KMS-11 (cell line): ENCODE data around the gene DNMT3A.

Source experiments
- H2AFZ ChIP-seq: fragments of 200-600 bp; sonication (generic); 2 replicates; pipeline ENCODE4 v1.6.1; 2016; ENCODE audit warnings: antibody characterized with exemption, mixed run types, low read depth
- H3K27ac ChIP-seq: fragments of 200-600 bp; sonication (generic); 2 replicates; pipeline ENCODE4 v1.6.1; 2016; ENCODE audit warnings: mild to moderate bottlenecking, mixed run types
- H3K27me3 ChIP-seq: fragments of 200-600 bp; sonication (generic); 2 replicates; pipeline ENCODE4 v1.6.1; 2017; ENCODE audit warnings: mild to moderate bottlenecking, low read depth, mixed run types, moderate library complexity; ENCODE audit not compliant: insufficient read depth
- H3K36me3 ChIP-seq: fragments of 200-600 bp; sonication (generic); 2 replicates; pipeline ENCODE4 v1.6.1; 2017; ENCODE audit warnings: mild to moderate bottlenecking, mixed run types; ENCODE audit not compliant: insufficient read depth
- H3K4me1 ChIP-seq: fragments of 200-600 bp; sonication (generic); 2 replicates; pipeline ENCODE4 v1.6.1; 2016; ENCODE audit warnings: mild to moderate bottlenecking, low read depth, mixed run types; ENCODE audit not compliant: poor library complexity, severe bottlenecking
- H3K4me2 ChIP-seq: fragments of 200-600 bp; sonication (generic); 2 replicates; pipeline ENCODE4 v1.7.0; 2016; ENCODE audit warnings: mild to moderate bottlenecking, mixed run types
- H3K4me3 ChIP-seq: fragments of 200-600 bp; sonication (generic); IDR thresholded peaks from 2 replicates; pipeline ENCODE4 v1.6.1; 2017; ENCODE audit warnings: low read depth, low read length, mixed read lengths; ENCODE audit not compliant: insufficient read depth
- H3K79me2 ChIP-seq: fragments of 200-600 bp; sonication (generic); 2 replicates; pipeline ENCODE4 v1.6.1; 2016; ENCODE audit warnings: low read depth, mixed run types; ENCODE audit not compliant: insufficient read depth
- H3K9ac ChIP-seq: fragments of 200-600 bp; sonication (generic); 2 replicates; pipeline ENCODE4 v1.6.1; 2016; ENCODE audit warnings: mild to moderate bottlenecking, mixed run types
- H4K20me1 ChIP-seq: fragments of 200-600 bp; sonication (generic); 2 replicates; pipeline ENCODE4 v1.6.1; 2016; ENCODE audit warnings: mild to moderate bottlenecking, mixed run types; ENCODE audit not compliant: insufficient read depth
- CTCF ChIP-seq: fragments of 200-600 bp; sonication (generic); conservative IDR thresholded peaks from 2 replicates; pipeline ENCODE4 v1.6.1; 2017; ENCODE audit warnings: low read depth, mild to moderate bottlenecking, antibody characterized with exemption, low read length, moderate library complexity, mixed read lengths

DNMT3A gene

GRCh38 chr2:25221579-25221978 is 120.1 kb downstream of the DNMT3A start:
- no peak overlapping the region for H2AFZ ChIP-seq
- no peak overlapping the region for H3K9ac ChIP-seq

DNA sequence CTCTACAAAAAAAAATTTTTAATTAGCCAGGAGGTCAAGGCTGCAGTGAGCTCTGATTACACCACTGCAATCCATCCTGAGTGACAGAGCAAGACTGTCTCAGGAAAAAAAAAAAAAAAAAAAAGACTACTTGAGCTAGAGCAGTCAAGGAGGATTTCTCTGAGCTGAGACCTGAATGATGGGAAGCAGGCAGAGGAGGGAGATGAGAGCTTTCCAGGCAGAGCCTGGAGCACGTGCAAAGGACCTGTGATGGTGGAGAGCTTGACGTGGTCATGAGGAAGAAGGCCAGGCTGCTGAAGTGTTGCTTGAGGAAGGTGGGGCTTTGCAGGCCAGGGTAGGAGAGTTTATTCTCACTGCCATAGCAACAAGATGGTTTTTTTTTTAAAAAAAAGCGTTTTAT is 121.4 kb downstream of the DNMT3A start:
- no peaks in the 10 kb centered on the region for H4K20me1 ChIP-seq
- H3K27me3 ChIP-seq: no peaks in the 10 kb centered on the region
- no peaks in the 10 kb centered on the region for H3K79me2 ChIP-seq
- no peak overlapping the region for H3K27ac ChIP-seq
- H3K36me3 ChIP-seq: no peaks in the 10 kb centered on the region
- no peak overlapping the region for H2AFZ ChIP-seq
- H3K4me2 ChIP-seq: no peak overlapping the region
- no peak overlapping the region for H3K4me3 ChIP-seq
- TF ChIP-seq CTCF: no peak
- no peaks in the 10 kb centered on the region for H3K4me1 ChIP-seq
- no peak overlapping the region for H3K9ac ChIP-seq

More at GRCh38 chr2:25221579-25221978, 120.1 kb downstream of the DNMT3A start:
- no peak overlapping the region for H3K27ac ChIP-seq
- H3K27me3 ChIP-seq: no peaks in the 10 kb centered on the region
- no peak for TF ChIP-seq CTCF
- peaks cover 8% of the 10 kb centered on the region for H3K4me1 ChIP-seq
- H3K79me2 ChIP-seq: no peaks in the 10 kb centered on the region
- no peaks in the 10 kb centered on the region for H3K36me3 ChIP-seq
- H4K20me1 ChIP-seq: no peaks in the 10 kb centered on the region
- H3K4me2 ChIP-seq: no peak overlapping the region
- H3K4me3 ChIP-seq: no peak overlapping the region

GRCh38 chr2:25219621-25220020 is 122.1 kb downstream of the DNMT3A start:
- Histone ChIP-seq H2AFZ (no peak overlapping the region), H3K36me3 (no peaks in the 10 kb centered on the region), H3K9ac (no peak overlapping the region), H3K4me3 (no peak overlapping the region), H3K27ac (no peak overlapping the region), H3K4me1 (no peaks in the 10 kb centered on the region), H3K27me3 (no peaks in the 10 kb centered on the region), H4K20me1 (no peaks in the 10 kb centered on the region), H3K79me2 (no peaks in the 10 kb centered on the region), H3K4me2 (no peak overlapping the region)
- no peak for TF ChIP-seq CTCF

DNA sequence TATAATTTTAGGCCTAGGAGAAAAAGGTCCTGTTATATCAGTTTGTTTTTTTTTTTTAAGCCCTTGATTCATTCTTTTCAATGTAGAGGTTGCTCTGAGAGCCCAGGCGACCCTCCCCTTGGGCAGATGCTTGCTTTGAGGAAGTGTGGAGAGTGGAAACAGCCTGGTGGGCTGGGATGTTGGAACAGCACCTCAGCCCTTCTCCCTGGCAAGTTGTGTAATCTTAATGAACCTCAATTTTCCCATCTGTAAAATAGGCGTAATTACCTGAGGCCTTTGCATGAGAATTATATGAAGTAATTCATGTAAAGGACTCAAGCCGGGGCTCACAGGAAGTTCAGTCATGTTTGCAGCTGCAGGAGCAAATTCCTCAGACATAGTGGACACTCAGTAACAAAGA is 123.6 kb downstream of the DNMT3A start:
- H3K4me3 ChIP-seq: no peak overlapping the region
- no peak overlapping the region for H2AFZ ChIP-seq
- no peak overlapping the region for H3K9ac ChIP-seq
- H3K4me2 ChIP-seq: no peak overlapping the region
- H3K27ac ChIP-seq: no peak overlapping the region
- no peaks in the 10 kb centered on the region for H3K79me2 ChIP-seq
- H3K4me1 ChIP-seq: no peaks in the 10 kb centered on the region
- H3K36me3 ChIP-seq: no peaks in the 10 kb centered on the region
- TF ChIP-seq CTCF: no peak
- H3K27me3 ChIP-seq: peaks cover 1% of the 10 kb centered on the region; the same call in 1 of the 2 replicates
- H4K20me1 ChIP-seq: no peaks in the 10 kb centered on the region
